Activated CD4-positive, alpha-beta T cell treated with anti-CD3 and anti-CD28 coated beads for 48 hours (primary cell): ENCODE measurements around the gene PKHD1.

Experiments used
- DNase-seq: peaks from one replicate; pipeline ENCODE4 v3.0.0-alpha.2; 2020

The PKHD1 gene

DNA sequence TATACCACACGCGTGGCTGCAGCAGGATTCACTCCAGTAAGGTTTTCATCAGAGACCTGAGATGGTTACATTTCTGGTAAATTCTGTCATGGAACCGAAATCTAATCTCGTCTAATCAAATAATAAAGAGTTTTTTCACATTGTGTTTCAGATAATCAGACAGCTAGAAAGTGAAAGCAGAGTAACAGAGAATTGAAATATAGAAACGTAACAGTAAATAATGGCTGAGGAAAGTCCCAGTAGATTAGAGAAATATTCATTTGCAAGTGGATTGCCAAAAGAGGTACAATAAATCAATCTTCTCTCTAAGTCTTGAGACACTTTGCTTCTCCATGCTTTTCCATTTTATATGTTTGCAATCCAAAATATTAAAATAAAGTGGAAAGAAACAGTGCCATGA is 42.4 kb downstream of the PKHD1 start:
- DNase-seq, result no peak

DNA sequence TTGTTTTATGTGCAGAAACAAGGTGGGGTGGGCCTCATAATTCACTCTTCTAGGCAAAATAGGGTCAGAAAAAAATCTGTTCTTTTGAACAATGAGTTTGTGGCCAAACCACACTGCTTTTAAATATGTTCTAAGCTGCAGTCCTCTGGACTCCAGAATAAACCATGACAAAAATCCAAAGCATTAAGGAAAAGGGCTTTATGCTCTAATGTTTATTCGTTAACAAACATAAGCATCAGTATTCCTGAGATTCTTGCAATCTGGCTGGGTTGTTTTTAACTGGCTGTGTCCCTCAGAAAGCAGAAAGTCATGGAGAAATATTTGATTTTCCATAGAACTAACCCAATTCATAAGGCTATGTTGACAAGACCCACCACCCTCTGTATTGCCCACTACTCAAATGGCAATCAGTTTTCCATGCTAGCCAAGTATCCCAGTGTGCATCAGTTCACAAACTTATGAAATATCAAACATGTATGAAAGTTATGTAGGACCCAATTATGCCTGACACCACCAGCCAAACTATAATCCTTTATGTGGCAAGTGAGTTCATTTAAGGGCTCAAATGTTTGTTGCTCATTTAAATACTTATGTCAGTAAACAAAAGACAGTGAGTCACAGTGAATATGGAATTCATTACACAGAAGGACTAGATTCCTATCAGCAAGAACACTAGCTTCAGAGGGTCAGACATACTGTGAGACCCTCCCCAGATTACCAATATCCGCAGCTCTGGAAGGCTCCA is 45.1 kb downstream of the PKHD1 start:
- no peak for DNase-seq

GRCh38 chr6:52041134-52041533 is 46.3 kb downstream of the PKHD1 start:
- DNase-seq, result no peak

DNA sequence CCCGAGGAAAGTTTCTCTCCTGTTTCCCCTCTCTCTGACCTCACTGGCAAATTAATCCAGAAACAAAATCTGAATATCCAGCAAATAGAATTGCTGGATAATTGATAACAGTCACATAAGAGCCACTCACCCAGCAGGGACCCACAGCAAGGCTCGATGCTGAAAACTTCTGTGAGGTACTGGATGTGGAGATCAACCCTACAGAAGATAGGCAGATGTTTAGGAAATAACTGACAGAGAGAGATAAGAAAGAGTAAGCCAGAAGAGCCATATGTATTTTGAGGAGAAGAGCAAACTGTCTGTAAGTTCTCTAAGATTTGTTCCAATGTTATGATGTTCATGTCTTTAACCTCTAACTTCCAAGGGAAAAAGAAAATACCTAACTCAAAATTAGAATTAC is 59.7 kb downstream of the PKHD1 start:
- DNase-seq, result no peak

GRCh38 chr6:52024451-52025068 is 62.9 kb downstream of the PKHD1 start:
- DNase-seq, result no peak

GRCh38 chr6:52022675-52023074 is 64.7 kb downstream of the PKHD1 start:
- no peak for DNase-seq

DNA sequence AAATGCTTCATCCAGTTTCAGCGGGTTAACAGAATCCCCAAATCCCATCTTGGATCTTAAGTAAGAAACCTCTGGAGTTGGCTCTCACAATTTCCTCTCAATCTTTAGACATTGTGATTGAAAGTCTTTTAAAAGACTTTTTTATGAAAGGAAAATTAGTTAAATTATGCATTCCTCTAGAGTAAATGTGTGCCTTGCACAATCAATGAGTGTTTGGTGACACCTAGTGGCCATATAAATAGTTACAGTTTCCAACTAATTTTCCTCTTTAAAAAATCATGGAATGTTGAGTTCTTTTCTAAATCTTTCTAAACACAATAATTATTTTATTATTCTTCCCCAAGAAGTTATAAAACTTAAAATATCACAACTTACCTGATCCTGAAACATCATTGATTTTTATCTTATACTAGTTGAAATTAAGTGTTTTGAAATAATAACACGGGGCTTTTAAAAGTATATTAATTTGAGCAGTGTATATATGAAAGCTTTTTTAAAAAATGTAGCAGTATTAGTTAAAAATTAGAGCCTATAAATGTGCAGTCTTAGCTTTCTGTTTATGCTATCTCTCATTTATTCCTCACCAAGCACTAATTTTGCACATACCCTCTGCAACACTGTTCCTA is 66.4 kb downstream of the PKHD1 start:
- DNase-seq, result no peak

GRCh38 chr6:52019881-52020280 is 67.5 kb downstream of the PKHD1 start:
- no peak for DNase-seq

GRCh38 chr6:52019092-52019491 is 68.3 kb downstream of the PKHD1 start:
- no peak for DNase-seq

DNA sequence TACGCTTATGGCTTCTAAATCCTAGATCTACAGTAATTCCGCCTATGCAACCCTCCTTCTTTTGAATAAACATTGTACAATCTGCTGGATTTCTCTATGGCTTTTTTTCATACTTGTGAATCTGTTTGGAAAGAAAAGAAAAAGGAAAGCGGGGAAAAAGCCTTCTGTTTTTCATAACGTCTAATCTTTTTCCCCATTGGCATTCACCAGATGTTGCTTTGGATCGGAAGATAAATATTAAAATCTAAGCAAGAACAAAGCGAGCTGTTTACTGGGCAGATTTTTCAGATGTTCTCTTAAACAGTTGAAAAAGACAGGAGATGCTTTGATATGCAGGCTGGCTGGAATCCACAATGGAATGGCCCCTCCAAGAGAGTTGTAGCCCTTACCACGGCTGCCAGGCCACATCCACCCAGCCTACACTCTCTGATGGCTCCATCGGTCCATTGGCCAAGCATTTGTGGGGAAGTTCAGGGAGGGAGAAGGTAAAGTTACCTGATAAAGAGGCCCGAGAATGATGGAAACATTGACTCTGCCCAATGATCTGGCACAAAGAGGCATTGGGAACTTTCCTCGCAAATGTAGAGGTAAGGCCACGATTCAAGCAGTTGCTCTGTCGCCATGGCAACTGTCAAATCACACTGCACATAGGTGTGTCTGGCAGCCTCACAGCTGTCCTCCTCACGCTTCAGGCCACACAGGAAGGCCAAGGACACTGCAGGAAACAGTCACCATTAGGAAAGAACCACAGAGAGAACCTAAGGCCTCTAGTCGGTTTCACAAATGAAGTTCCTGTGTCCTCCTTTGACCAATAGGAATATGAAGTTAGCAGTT is 70.3 kb downstream of the PKHD1 start:
- no peak for DNase-seq

GRCh38 chr6:52015953-52016352 is 71.5 kb downstream of the PKHD1 start:
- no peak for DNase-seq

DNA sequence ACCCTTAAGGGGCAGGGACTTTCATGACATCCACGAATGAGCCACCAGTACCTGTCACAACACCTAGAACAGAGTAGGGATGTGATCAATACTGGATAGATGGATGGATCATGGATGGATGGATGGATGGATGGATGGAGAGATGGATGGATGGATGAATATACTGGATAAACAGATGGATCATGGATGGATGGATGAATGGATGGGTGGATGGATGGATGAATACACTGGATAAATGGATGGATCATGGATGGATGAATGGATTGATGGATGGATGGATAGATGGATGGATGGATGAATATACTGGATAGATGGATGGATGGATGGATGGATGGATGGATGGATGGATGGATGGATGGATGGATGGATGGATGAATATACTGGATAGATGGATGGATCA is 73.0 kb downstream of the PKHD1 start:
- DNase-seq, result no peak

DNA sequence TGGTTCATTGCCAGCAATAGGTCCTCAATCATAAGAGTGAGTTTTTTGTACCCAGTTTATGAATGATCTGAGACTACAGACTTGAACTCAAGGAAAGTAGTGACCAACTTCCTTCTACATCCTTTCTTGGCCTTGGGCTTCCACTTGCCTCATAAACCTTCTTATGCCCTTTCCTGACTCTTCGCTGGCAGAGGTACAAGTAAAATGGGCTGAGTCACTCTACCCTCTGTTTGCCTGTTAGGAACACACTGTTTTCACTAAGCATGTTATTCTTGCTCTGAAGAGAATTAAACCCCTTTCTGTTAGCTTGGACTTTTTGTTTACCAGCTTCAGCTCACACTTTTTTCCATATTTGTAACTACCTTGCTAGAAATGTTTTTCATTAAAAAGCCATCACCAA is 74.4 kb downstream of the PKHD1 start:
- DNase-seq, result no peak

GRCh38 chr6:52012582-52012981 is 74.8 kb downstream of the PKHD1 start:
- no peak for DNase-seq

- DNase-seq, result no peak
These were observed 76.6 kb downstream of the PKHD1 start for GRCh38 chr6:52010806-52011205.

DNA sequence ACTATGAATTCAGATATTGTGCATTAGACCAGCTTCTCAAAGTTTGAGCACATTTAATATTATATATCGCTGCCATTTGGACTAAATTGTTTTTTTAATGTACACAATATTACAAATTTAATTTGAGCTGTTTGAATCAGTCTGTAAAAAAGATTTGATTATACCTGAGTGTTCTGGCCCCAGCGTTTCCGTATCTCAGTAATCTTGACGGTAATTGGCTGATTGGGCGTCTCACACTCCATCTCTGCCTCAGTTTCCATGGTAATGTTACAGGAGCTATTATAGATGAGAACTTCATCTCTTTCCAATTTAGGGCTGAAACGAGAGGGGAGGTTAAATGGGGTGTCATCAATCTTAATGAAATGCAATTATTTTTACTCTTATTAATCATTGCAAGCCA is 77.3 kb downstream of the PKHD1 start:
- no peak for DNase-seq

GRCh38 chr6:52009466-52010140 is 77.8 kb downstream of the PKHD1 start:
- DNase-seq, result no peak

DNA sequence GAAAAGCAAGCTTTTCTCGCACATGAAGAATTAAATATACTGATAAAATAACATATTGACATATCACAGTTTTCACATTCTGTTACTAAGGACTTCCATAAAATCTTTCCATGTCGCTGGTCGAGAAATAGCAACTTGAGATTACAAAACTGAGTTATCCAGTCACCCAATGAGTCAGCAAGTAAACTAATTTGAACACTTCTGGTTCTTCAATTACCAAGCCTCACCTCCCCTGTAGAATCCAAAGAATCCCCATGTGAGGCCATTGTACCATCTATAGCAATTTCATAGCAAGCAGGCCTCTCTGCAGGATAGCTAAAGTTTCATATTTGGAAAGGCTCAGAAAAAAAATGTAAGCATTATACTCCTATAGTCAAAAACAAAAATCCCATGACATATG is 87.3 kb downstream of the PKHD1 start:
- DNase-seq, result no peak

DNA sequence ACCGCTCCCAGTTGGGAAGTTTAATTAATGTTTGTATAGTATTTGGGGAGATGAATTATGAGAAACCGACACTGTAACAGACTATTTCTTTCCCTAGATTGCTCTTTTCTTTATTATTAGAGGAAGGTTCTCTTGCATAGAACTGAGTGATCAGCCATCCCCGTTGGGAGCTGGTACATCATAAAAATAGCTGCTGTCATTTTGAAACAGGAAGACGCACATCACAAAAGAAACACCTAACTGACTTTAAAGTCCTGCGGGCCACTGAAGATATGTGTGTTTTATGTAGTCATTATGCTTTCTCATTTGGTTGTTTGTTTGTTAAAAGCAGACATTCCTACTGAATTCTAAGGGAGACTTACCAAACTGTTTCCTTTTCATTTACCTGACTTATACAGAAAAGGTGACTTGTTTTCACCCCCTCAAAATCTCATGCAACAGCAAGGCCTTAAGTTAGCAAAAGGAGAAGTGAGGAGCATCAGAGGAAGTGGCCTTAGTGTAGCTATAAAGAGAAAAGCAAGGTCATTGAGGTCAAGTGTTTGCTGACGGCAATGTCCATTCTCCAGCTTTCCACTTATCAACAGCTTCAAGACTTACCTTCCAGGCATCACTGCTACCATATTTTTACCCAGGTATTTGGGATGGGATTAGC is 91.0 kb downstream of the PKHD1 start:
- DNase-seq, result no peak

DNA sequence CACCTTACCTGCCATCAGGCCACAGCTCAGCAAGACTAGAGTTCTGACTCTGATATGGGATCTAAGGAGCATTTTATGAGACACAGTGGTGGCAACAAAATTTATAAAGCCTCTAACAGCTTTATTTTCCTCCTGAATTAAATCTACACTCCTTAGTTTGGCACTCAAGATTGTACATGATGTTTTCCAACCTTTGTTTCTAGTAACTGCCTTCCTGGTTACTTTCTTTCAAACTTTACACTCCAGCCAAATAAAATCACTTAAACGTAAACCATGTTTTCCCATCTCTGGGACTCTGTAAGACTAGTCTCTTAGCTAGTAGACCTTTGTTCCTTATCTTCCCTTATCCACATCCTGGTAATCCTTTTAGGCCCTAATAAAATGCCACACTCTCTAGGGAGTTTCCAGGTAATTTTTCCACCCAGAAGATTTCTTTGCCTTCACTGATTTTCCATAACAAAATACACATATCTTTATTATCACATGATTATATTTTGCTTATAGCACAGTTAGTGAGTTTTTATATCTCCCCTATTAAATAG is 92.1 kb downstream of the PKHD1 start:
- DNase-seq, result no peak

- no peak for DNase-seq
These were observed 94.5 kb downstream of the PKHD1 start for GRCh38 chr6:51992876-51993275.

DNA sequence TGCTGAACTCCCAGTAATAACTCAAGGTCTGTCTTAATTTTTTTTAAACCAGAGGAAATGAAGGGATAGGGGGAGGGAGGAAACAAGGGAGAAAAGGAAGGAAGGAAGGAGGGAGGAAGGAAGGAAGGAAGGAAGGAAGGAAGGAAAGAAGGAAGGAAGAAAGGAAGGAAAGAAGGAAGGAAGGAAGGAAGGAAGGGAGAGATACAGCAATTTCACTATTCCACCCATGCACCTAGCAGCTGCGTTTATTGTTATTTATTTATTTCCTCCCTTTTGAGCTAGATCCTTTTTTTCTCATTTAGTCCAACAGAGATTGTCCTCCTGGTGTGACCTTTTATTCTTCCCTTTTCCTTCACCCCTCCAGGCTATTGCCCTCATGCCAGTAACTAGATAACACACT is 97.6 kb downstream of the PKHD1 start:
- no peak for DNase-seq
